CD4-positive, alpha-beta T cell treated with Interleukin-4 for 1 hour (primary cell): ENCODE data around the gene INCENP.
"Not testable (repeated sequence)": the region's sequence is repeated elsewhere in the genome, so short reads cannot be mapped to it uniquely, and the experiment has no call there.

Experiments
- DNase-seq, 2 donors: peaks; one replicate each; pipeline ENCODE4 v3.0.0-alpha.2; 2020 to 2022

Gene INCENP

GRCh38 chr11:62172294-62172693 lies 48.5 kb downstream of the INCENP start:
- no peak for DNase-seq

GRCh38 chr11:62176766-62177165 lies 53.0 kb downstream of the INCENP start:
- DNase-seq: no peak

GRCh38 chr11:62179995-62180394 lies 56.2 kb downstream of the INCENP start:
- DNase-seq: no peak

- no peak for DNase-seq
These were observed 57.3 kb downstream of the INCENP start for GRCh38 chr11:62181097-62181496.

- DNase-seq: no peak
These were observed 58.5 kb downstream of the INCENP start for GRCh38 chr11:62182147-62182891.

- no peak for DNase-seq
These were observed 62.4 kb downstream of the INCENP start for GRCh38 chr11:62186195-62186594.

GRCh38 chr11:62190011-62190410 lies 66.2 kb downstream of the INCENP start, which contains the start of gene SCGB1D1:
SCGB1D1 (plus strand) TSS chr11:62190216; CDS start chr11:62190285, 69 bp downstream.
- no peak for DNase-seq

GRCh38 chr11:62193952-62194351 lies 70.1 kb downstream of the INCENP start:
- no peak for DNase-seq

GRCh38 chr11:62195010-62195409 lies 71.2 kb downstream of the INCENP start:
- not testable (repeated sequence) for DNase-seq

- no peak for DNase-seq
These were observed 72.1 kb downstream of the INCENP start for GRCh38 chr11:62195945-62196344.

- DNase-seq: not testable (repeated sequence)
These were observed 73.6 kb downstream of the INCENP start for GRCh38 chr11:62197400-62197799.

GRCh38 chr11:62201376-62201775 lies 77.6 kb downstream of the INCENP start:
- no peak for DNase-seq
